Duodenal mucosa (tissue), 2 donors: ENCODE results near the gene TBX2.

Experiments
- H3K27ac ChIP-seq: one replicate; pipeline ENCODE4 v1.7.0; 2013; ENCODE audit warnings: low read depth, low read length
- H3K27me3 ChIP-seq, 2 donors: one replicate each; pipeline ENCODE4 v1.7.0; 2013; ENCODE audit warnings: low read length in 2 of 2, control low read depth in 1 of 2; ENCODE audit not compliant: insufficient read depth in 2 of 2, control insufficient read depth in 1 of 2
- H3K36me3 ChIP-seq, 2 donors: one replicate each; pipeline ENCODE4 v1.7.0; 2013; ENCODE audit warnings: low read length in 2 of 2, control low read depth in 1 of 2; ENCODE audit not compliant: insufficient read depth in 2 of 2, control insufficient read depth in 1 of 2
- H3K4me1 ChIP-seq, 2 donors: one replicate each; pipeline ENCODE4 v1.7.0; 2013; ENCODE audit warnings: low read length in 2 of 2, control low read depth in 1 of 2; ENCODE audit not compliant: insufficient read depth in 2 of 2, control insufficient read depth in 1 of 2
- H3K4me3 ChIP-seq, 2 donors: one replicate each; pipeline ENCODE4 v1.7.0; 2013; ENCODE audit warnings: low read length in 2 of 2, low read depth in 1 of 2
- H3K9ac ChIP-seq, 2 donors: one replicate each; pipeline ENCODE4 v1.7.0; 2013; ENCODE audit warnings: low read length in 2 of 2, low read depth in 1 of 2
- H3K9me3 ChIP-seq, 2 donors: one replicate each; pipeline ENCODE4 v1.7.0; 2013; ENCODE audit warnings: low read length in 2 of 2, control low read depth in 1 of 2; ENCODE audit not compliant: control insufficient read depth in 1 of 2

Gene TBX2

DNA sequence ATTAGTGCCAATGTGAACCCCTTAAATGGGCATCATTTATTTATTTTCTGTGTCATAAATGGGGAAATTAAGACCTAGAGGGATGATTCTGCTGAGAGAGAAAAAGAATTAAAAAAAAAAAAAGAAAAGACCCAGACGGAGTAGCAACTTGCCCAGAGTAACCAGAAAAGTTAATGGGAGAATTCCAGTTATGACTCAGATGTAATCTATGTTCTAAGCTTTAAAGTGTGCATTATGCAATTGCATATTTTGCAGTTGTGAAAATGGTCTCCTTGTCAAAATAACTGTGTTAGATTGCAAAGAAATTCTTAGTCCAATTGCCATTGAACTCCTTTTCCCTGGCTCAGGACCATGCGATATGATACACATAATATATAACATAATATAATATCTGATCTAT lies 38.6 kb upstream of the TBX2 start:
- Histone ChIP-seq H3K9ac (no peak overlapping the region), H3K27me3 (no peaks in the 10 kb centered on the region), H3K4me1 (no peaks in the 10 kb centered on the region), H3K9me3 (no peaks in the 10 kb centered on the region), H3K36me3 (no peaks in the 10 kb centered on the region), H3K4me3 (no peak overlapping the region), H3K27ac (no peak overlapping the region)

DNA sequence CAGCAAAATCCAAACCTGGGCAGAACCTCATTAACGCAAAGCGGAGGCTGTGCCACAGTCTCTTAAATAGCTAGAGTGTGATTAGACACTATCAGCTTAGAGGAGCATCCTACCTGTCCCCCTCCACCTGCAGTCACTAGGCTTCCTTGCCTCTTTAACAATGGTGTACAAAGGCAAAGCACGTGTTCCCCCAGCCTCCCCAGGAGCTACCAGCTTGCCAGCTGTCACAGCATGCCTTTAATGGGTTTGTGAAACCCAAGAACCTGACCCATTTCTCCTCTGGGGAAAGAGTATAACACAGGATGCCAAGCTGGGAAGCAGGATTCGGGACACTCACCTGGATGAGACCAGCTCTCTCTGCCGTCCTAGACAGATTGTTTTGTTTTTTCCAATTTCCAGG lies 37.2 kb upstream of the TBX2 start:
- Histone ChIP-seq H3K36me3 (no peaks in the 10 kb centered on the region), H3K4me3 (no peak overlapping the region), H3K27me3 (no peaks in the 10 kb centered on the region), H3K4me1 (peaks cover 0 to 4% of the 10 kb centered on the region in 2 donors), H3K27ac (no peak overlapping the region), H3K9ac (no peak overlapping the region), H3K9me3 (no peaks in the 10 kb centered on the region)

GRCh38 chr17:61362852-61363600 lies 36.6 kb upstream of the TBX2 start:
- H3K4me3 ChIP-seq, result no peak overlapping the region
- H3K9me3 ChIP-seq, result no peaks in the 10 kb centered on the region
- H3K27me3 ChIP-seq, result no peaks in the 10 kb centered on the region
- H3K4me1 ChIP-seq, result peaks cover 0 to 4% of the 10 kb centered on the region in 2 donors
- no peaks in the 10 kb centered on the region for H3K36me3 ChIP-seq
- no peak overlapping the region for H3K27ac ChIP-seq
- no peak overlapping the region for H3K9ac ChIP-seq

DNA sequence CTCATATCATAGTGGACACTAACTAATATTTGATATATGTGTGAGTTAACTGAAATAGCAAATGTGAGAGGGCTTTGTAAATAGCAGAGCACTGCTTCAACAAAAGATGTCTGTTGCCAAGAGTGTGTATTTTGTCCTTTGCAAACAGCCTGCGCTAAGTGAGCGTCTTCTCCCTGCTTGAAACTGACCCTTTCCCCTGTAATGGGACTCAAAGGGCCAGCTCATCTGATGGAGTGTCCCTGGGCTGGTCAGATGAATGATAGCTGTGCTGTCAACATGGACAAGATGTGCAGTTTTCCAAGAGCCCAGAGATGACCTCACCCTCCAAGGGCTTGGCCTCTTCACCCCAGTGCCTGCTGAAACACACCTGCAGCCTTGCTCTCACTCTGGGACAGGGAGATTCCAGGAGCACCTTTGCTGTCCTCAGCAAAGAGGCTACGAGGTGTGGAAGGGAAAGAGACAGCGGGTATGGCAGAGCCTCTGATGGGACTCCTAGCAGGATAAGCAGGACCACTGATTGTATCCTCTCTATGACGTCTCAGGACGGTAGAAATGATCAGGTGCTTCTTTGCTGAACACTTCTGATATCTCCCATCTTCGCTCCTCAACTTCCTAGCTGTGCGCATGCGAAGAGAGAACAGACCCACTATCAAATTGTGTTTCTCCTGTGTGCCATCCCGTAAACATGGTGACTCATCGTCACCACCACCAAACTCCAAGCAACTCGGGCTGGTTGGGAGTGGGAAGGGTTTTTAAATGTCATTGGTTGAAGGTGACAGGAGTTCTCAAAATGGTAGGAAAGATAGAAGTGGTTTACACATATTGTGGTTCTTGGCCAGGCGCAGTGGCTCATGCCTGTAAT lies 35.8 kb upstream of the TBX2 start:
- Histone ChIP-seq H3K36me3 (no peaks in the 10 kb centered on the region), H3K4me1 (peaks cover 0 to 4% of the 10 kb centered on the region in 2 donors), H3K9me3 (no peaks in the 10 kb centered on the region), H3K9ac (no peak overlapping the region), H3K4me3 (no peak overlapping the region), H3K27ac (no peak overlapping the region), H3K27me3 (no peaks in the 10 kb centered on the region)

- Histone ChIP-seq H3K27me3 (no peaks in the 10 kb centered on the region), H3K36me3 (no peaks in the 10 kb centered on the region), H3K9ac (no peak overlapping the region), H3K9me3 (no peaks in the 10 kb centered on the region), H3K4me1 (peaks cover 0 to 4% of the 10 kb centered on the region in 2 donors), H3K4me3 (no peak overlapping the region), H3K27ac (no peak overlapping the region)
Observed at GRCh38 chr17:61364463-61364846, 35.2 kb upstream of the TBX2 start.

- Histone ChIP-seq H3K27me3 (no peaks in the 10 kb centered on the region), H3K36me3 (no peaks in the 10 kb centered on the region), H3K9me3 (no peaks in the 10 kb centered on the region), H3K4me3 (no peak overlapping the region), H3K4me1 (peaks cover 0 to 4% of the 10 kb centered on the region in 2 donors), H3K9ac (no peak overlapping the region), H3K27ac (no peak overlapping the region)
Observed at GRCh38 chr17:61366076-61366714, 33.4 kb upstream of the TBX2 start.

DNA sequence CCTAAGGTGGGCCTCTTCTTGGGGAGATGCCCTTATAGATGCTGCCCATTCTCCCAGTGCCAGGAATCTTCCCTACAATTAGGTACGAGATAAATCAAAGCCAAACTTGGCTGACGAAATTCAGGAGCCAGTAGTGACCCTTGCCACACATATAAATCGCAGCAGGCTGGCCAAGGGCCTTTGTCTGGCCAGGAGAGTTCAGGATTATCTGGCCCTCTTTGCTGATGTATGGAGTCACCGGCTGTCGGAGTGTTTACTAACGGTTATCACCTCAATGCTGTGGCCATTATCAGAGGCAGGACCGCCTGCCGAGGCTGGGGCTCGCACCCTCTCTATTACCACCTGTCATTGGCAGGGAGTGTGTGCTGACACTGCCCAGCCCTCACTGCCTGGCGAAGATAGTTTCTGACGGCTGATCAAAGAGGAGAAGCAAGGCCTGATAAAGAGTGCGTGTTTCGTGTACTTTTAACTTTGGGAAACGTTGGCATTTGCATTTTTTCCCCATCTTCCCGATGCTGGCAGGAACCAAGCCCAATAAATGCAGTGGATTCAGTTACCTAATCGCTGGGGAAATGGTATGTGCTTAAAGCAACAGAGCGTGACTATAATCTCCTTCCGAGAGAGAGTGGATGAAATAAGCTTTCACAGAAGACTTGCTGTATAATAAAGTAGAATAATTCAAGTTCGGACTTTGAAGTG lies 32.8 kb upstream of the TBX2 start:
- H3K4me3 ChIP-seq, result no peak overlapping the region
- H3K36me3 ChIP-seq, result no peaks in the 10 kb centered on the region
- peaks cover 0 to 4% of the 10 kb centered on the region in 2 donors for H3K4me1 ChIP-seq
- no peak overlapping the region for H3K27ac ChIP-seq
- no peaks in the 10 kb centered on the region for H3K27me3 ChIP-seq
- H3K9ac ChIP-seq, result no peak overlapping the region
- H3K9me3 ChIP-seq, result no peaks in the 10 kb centered on the region

GRCh38 chr17:61368049-61368831 lies 31.4 kb upstream of the TBX2 start:
- Histone ChIP-seq H3K9me3 (no peaks in the 10 kb centered on the region), H3K27ac (no peak overlapping the region), H3K4me3 (no peak overlapping the region), H3K27me3 (no peaks in the 10 kb centered on the region), H3K36me3 (no peaks in the 10 kb centered on the region), H3K9ac (no peak overlapping the region), H3K4me1 (peaks cover 0 to 4% of the 10 kb centered on the region in 2 donors)

GRCh38 chr17:61368832-61369450 lies 30.7 kb upstream of the TBX2 start:
- Histone ChIP-seq H3K27me3 (no peaks in the 10 kb centered on the region), H3K4me1 (peaks cover 0 to 4% of the 10 kb centered on the region in 2 donors), H3K9ac (no peak overlapping the region), H3K9me3 (no peaks in the 10 kb centered on the region), H3K36me3 (no peaks in the 10 kb centered on the region), H3K4me3 (no peak overlapping the region), H3K27ac (no peak overlapping the region)
